GM10266 (cell line): ENCODE results near the gene CSNK2A1.

Experiments
- DNase-seq: peaks from one replicate; pipeline ENCODE4 v3.0.0; 2012; ENCODE audit errors: extremely low spot score
- TF ChIP-seq, protein P1 (sequence below): IDR thresholded peaks from 2 replicates; pipeline ENCODE4 v1.5.1; 2012; ENCODE audit warnings: mild to moderate bottlenecking, low read depth; ENCODE audit not compliant: control insufficient read depth, insufficient read depth; ENCODE audit errors: missing control alignments

Gene CSNK2A1

DNA sequence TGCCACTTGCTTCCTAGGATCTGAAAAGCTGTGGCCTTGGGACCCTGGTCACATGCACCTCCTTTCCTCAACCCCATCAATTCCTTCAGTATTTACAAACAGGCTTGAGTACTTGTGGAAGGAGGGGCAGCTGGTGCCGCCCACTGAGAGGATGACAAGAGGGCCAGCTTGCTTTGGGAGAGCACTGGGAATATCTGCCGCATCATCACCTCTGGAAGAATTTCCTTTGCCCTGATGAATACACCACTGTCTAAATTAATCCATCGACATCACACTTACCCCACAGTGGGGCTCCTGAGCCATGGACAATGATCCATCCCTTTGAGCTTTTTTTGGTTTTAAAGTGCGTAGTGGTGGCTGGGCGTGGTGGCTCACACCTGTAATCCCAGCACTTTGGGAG is 107.1 kb downstream of the CSNK2A1 start:
- TF ChIP-seq, protein P1, sequence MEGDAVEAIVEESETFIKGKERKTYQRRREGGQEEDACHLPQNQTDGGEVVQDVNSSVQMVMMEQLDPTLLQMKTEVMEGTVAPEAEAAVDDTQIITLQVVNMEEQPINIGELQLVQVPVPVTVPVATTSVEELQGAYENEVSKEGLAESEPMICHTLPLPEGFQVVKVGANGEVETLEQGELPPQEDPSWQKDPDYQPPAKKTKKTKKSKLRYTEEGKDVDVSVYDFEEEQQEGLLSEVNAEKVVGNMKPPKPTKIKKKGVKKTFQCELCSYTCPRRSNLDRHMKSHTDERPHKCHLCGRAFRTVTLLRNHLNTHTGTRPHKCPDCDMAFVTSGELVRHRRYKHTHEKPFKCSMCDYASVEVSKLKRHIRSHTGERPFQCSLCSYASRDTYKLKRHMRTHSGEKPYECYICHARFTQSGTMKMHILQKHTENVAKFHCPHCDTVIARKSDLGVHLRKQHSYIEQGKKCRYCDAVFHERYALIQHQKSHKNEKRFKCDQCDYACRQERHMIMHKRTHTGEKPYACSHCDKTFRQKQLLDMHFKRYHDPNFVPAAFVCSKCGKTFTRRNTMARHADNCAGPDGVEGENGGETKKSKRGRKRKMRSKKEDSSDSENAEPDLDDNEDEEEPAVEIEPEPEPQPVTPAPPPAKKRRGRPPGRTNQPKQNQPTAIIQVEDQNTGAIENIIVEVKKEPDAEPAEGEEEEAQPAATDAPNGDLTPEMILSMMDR = no peak

DNA sequence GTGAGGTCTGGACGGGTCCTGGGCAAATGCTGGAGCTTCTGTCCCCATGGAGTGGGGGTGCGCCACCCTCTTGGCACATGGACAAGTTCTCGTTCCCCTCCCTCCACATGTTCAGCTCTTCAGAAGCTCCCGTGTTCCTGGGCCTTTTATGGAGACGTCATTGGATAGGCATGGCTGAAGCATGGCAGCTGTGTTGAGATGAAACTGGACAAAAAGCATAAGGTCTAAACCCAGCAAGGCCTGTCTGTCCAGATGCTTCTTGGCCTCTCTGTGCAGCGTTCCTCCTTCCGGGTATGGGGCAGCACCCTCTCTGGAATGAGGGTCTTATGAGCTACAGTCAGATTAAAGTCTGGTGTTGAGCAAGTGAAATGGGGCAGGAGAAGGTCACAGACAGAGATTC is 108.0 kb downstream of the CSNK2A1 start:
- no peak for DNase-seq

More for the DNA sequence above, 107.1 kb downstream of the CSNK2A1 start:
- no peak for DNase-seq

DNA sequence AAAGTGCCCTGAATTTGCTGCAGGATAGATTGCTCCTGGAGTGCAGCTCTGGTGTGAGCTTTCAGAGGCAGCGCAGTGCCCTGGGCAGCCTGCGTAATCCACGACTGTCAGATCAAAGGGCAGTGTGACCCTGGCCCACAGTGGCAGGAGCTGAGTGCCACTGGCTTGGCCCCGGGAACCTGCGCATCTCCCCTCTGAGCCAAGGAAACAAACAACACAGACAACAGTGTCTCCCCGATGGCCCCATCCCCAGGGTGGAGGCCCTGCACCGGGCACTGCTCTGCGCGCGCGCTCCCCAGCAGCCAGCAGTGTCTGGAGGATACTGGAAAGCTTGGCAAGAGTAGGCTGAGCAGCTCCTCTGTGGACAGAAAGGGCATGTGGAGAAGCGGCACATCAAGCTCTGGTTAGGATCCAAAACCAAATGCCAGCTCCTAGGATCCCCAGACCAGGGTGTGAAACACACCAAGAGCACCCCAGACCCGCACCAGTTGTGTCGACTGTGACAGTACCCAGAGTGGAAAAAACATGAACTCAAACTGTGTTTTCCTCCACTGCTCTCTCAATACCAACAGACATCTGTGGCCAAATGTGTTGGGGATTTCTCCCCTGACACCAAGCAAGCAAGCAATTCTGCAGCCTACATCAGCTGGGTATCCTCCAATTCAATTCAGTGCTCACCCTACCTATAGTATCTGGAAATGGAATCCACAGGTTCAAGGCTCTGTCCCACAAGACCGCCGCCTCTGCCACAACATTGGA is 108.8 kb downstream of the CSNK2A1 start:
- TF ChIP-seq, protein P1 = no peak
- DNase-seq = no peak

More for the DNA sequence above, 108.0 kb downstream of the CSNK2A1 start:
- TF ChIP-seq, protein P1 = no peak

DNA sequence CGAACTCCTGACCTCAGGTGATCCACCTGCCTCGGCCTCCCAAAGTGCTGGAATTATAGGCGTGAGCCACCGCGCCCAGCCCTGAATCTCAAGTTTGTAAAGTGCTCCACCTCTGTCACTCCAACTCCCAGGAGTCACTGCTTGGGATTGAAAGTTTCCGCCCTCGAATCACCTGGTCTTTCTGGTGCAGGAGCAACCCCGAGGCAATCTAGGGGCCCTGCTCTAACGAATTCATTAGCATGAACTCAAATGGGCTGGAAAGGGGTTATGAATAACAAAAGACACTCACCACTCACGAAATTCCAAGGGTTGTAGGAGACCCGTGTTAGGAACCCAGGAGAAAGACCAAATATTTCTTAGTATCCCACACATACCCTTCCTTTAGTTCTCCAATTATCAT is 109.4 kb downstream of the CSNK2A1 start:
- TF ChIP-seq, protein P1 = no peak
- DNase-seq = no peak

DNA sequence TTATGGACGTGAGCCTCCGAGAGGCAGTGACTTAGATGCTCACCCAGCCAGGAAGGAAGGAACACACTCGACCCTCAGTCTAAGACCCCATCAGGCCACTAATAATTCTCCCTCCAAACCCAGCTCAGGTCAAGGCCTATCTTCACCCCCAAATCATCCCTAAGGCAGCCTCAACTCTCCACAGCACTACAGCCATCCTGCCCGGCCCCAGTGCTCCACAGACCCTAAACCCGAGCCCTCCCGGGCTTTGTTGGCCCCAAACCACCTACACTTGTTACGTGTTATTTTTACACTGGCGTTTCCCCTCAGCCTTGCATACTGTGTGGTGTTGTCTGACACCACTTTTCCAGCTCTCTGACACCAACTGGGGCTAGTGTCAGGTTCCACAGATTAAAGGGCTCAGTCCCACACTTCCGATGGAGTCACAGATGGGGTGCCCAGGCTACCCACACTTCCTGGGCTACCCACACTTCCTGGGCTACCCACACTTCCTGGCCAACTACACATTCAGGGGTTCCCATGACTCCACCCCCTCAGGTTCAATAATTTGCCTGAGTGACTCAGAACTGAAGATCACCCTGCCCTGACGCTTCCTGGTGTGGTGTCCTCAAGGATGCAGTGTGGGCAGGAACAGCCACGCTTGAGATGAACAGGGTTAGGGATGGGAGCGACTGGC is 110.2 kb downstream of the CSNK2A1 start:
- DNase-seq = peak; percentile 76

DNA sequence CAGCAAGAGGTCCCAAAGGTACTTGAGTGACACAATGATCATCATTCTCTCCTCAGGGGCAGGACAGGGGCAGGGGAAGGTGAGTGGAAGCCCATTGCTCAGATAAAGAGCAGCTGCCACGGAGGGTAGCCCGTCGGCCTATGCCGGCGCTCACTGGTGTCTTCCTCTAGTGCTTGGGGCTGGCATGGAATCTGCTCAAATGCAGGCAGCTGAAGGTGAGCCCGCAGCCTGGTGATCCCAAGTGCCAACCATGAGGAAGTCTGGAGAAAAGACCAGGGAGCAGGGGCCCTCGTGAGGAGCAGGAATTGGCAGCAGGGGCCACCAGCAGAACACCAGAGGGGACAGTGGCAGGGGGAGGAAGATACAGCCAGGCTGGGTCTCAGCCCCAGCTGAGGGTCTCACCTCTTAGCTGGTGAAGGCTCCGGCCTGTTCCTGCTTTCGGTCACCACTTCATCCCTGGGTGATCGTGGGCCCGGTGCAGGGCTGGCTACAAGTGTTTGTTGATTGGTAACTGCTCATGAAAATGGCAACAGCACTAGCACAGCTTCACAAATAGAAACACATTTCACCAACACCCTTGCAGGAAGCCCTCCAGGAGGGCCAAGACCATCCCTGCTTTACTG is 110.8 kb downstream of the CSNK2A1 start:
- peak; percentile 18 for DNase-seq

More for the DNA sequence above, 110.2 kb downstream of the CSNK2A1 start:
- TF ChIP-seq, protein P1 = no peak

More for the DNA sequence above, 110.8 kb downstream of the CSNK2A1 start:
- TF ChIP-seq, protein P1 = no peak
